Measurements from ENCODE around the gene TMEM203.

The TMEM203 gene

DNA sequence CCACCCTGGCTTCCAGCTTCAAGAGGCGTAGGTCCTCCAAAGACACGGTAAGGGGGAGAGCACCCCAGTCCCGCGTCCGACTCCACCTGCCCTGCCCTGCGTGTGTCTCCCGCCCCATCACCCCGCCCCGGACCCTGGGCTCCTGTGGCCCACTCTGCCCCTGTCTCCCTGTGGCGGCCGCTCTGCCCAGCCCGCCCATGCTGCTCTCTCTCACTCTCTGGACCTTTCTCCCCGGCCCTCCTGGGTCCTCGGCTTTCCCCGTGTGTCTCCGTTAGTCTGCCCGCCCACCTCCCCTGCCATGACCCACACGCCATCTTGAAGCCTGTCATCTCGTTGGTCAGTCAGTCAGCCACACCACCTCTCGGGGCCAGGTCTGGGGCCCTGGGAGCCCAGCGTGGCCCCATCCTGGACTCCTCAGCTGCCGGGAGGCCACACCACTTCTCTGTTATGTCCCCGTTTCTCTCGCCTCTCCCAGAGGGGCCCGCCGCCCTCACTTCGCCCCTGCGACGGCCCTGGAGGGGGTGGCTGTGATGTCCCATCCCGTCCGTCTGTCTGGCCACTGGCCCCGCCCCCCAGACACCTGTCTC, 40.1 kb downstream of the TMEM203 start:
- H3K4me3 ChIP-seq (ENCODE audit: low read depth, low read length): no peak overlapping the region
- no peak for TF ChIP-seq CTCF (IDR thresholded peaks at IDR 0.05; ENCODE audit: borderline replicate concordance, insufficient read depth, low read depth, low read length)

- no peak for TF ChIP-seq CTCF (IDR thresholded peaks at IDR 0.05; ENCODE audit: borderline replicate concordance, insufficient read depth, low read depth, low read length)
- H3K4me3 ChIP-seq (ENCODE audit: low read depth, low read length): no peak overlapping the region
These were observed 40.8 kb downstream of the TMEM203 start for GRCh38 chr9:137164370-137165249.

DNA sequence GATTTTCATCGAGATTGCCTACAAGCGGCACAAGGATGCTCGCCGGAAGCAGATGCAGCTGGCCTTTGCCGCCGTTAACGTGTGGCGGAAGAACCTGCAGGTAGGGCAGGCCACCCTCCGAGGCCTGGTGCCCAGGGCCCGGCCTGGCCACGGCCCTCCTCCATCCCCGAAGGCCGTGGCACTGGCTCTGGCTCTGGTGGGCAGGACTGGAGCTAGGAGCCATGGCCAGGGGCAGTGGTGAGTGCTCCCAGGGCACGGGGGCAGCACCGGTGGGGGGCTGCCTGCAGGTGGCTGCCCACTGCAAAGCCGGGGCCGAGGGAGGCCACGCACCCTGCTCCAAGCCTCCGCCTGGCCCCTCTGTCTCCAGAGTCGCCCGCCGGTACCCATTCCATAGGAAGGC, 41.6 kb downstream of the TMEM203 start:
- H3K4me3 ChIP-seq (ENCODE audit: low read depth, low read length): no peak overlapping the region
- no peak for TF ChIP-seq CTCF (IDR thresholded peaks at IDR 0.05; ENCODE audit: borderline replicate concordance, insufficient read depth, low read depth, low read length)

DNA sequence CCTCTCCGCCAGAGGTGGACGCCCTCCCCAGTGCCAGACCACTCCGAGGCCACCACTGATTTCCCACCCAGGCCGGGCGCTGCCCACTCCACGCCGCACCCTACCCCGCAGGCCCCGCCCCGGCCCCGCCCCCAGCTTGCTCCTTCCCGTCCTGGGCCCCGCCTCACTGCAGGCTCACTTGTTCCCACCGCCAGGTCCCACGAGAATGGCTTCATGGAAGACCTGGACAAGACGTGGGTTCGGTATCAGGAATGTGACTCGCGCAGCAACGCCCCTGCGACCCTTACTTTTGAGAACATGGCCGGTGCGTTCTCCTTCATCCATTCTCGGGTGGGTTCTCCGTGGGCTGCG, 42.1 kb downstream of the TMEM203 start:
- TF ChIP-seq CTCF (IDR thresholded peaks at IDR 0.05; ENCODE audit: borderline replicate concordance, insufficient read depth, low read depth, low read length): no peak
- no peak overlapping the region for H3K4me3 ChIP-seq (ENCODE audit: low read depth, low read length)

- H3K4me3 ChIP-seq (ENCODE audit: low read depth, low read length): no peak overlapping the region
- no peak for TF ChIP-seq CTCF (IDR thresholded peaks at IDR 0.05; ENCODE audit: borderline replicate concordance, insufficient read depth, low read depth, low read length)
These were observed 42.7 kb downstream of the TMEM203 start for GRCh38 chr9:137162505-137163364.

DNA sequence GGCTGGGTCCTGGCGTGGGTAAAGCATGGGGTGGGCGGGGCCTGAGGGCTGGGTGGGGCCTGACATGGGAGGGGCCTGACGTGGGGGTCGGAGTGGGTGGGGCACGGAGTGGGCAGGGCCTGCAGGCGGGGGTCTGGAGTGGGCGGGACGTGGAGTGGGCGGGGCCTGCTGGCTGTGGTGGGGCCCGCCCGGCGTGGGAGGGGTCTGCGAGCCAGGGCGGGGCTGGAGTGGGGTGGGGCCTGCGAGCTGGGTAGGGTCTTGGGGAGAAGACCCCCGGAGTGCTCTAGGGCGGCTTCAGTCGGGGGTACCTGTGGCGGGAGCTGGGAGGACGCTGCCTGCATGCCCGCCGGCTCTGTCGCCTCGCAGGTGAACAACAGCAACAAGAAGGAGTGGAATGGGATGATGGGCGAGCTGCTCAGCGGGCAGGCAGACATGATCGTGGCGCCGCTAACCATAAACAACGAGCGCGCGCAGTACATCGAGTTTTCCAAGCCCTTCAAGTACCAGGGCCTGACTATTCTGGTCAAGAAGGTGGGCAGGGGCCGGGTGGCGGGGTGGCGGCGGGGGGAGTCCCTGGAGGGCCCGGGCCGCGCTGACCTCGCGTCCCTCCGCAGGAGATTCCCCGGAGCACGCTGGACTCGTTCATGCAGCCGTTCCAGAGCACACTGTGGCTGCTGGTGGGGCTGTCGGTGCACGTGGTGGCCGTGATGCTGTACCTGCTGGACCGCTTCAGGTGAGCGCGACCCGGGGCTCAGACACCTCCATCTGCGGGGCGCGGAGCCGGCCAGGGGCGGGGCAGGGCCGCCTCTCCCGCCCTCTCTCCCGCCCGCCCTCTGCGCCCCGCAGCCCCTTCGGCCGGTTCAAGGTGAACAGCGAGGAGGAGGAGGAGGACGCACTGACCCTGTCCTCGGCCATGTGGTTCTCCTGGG, 43.6 kb downstream of the TMEM203 start:
- no peak overlapping the region for H3K4me3 ChIP-seq (ENCODE audit: low read depth, low read length)
- no peak for TF ChIP-seq CTCF (IDR thresholded peaks at IDR 0.05; ENCODE audit: borderline replicate concordance, insufficient read depth, low read depth, low read length)

Data from GM12875 (cell line).